ENCODE results near the gene UNG. TPM values are rescaled to one million over a fixed set of nuclear protein-coding genes. Genes with fewer than 3 reads are reported as not detected.

Gene UNG
- total RNA-seq, 4 donors from 2014 or later = 31.9 to 57.5 (median 46.9) TPM

DNA sequence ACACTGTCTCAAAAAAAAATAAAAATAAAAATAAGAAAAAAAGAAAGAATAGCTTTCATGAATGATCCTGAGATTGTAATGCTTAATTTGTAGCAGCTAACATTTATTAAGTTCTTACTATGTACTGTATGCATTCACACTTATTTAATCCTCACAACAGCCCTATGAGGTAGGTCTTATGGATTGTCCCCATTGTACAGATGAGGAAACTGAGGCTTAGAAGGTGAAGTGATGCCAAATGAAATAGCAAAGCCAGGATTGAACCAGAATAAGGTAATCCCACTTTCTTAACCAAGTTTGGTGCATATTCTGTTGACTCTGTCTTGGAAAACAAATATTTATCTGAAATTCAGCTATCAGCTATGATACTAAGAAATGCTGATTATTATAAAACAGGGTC lies 42.9 kb upstream of the UNG start:
- no peak overlapping the region for H3K4me3 ChIP-seq (ENCODE audit: low read depth, poor library complexity, severe bottlenecking)
- intact Hi-C loops (cut with DNase I; ENCODE audit: low total_unique reads) = no loop called here
- no peak for TF ChIP-seq POLR2A (IDR thresholded peaks at IDR 0.05)
- TF ChIP-seq, protein P1, sequence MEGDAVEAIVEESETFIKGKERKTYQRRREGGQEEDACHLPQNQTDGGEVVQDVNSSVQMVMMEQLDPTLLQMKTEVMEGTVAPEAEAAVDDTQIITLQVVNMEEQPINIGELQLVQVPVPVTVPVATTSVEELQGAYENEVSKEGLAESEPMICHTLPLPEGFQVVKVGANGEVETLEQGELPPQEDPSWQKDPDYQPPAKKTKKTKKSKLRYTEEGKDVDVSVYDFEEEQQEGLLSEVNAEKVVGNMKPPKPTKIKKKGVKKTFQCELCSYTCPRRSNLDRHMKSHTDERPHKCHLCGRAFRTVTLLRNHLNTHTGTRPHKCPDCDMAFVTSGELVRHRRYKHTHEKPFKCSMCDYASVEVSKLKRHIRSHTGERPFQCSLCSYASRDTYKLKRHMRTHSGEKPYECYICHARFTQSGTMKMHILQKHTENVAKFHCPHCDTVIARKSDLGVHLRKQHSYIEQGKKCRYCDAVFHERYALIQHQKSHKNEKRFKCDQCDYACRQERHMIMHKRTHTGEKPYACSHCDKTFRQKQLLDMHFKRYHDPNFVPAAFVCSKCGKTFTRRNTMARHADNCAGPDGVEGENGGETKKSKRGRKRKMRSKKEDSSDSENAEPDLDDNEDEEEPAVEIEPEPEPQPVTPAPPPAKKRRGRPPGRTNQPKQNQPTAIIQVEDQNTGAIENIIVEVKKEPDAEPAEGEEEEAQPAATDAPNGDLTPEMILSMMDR (IDR thresholded peaks at IDR 0.05) = no peak
- DNase-seq (ENCODE audit: low spot score in 2 of 2) = no peak

- intact Hi-C loops (cut with DNase I; ENCODE audit: low total_unique reads) = no loop called here
- WGBS, 2 donors = 79 to 87% methylated on average over 3 of the region's 3 CpGs
- TF ChIP-seq, protein P1 (IDR thresholded peaks at IDR 0.05) = no peak
- no peak for TF ChIP-seq POLR2A (IDR thresholded peaks at IDR 0.05)
- DNase-seq (ENCODE audit: low spot score in 2 of 2) = no peak
- no peak overlapping the region for H3K4me3 ChIP-seq (ENCODE audit: low read depth, poor library complexity, severe bottlenecking)
These were observed 40.5 kb upstream of the UNG start for GRCh38 chr12:109056891-109057290.

- 96% methylated on average over 1 of the region's 1 CpG for WGBS, 2 donors
- TF ChIP-seq, protein P1 (IDR thresholded peaks at IDR 0.05) = no peak
- no peak for TF ChIP-seq POLR2A (IDR thresholded peaks at IDR 0.05)
- no peak for DNase-seq (ENCODE audit: low spot score in 2 of 2)
- intact Hi-C loops (cut with DNase I; ENCODE audit: low total_unique reads) = no loop called here
- H3K4me3 ChIP-seq (ENCODE audit: low read depth, poor library complexity, severe bottlenecking) = no peak overlapping the region
These were observed 40.0 kb upstream of the UNG start for GRCh38 chr12:109057376-109057775.

DNA sequence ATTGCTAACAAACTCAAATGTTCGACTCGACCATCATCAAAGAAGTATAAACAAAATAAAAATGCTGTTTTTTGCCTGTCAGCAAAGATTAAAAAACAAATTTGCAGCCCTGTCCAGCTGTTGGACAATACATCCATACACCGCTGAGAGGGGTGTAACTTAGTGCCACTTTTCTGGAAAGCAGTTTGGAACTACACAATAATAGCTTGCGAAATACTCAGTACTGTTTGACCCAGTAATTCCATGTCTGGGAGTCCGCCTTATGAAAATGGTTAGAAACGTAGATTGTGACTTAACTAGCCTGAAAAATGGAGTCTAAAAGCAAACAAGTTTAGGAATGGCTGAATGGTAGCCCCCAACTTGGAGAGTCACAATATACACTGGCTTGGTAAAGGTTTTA lies 38.6 kb upstream of the UNG start:
- no peak overlapping the region for H3K4me3 ChIP-seq (ENCODE audit: low read depth, poor library complexity, severe bottlenecking)
- TF ChIP-seq, protein P1 (IDR thresholded peaks at IDR 0.05) = no peak
- no peak for TF ChIP-seq POLR2A (IDR thresholded peaks at IDR 0.05)
- DNase-seq (ENCODE audit: low spot score in 2 of 2) = no peak
- intact Hi-C loops (cut with DNase I; ENCODE audit: low total_unique reads) = no loop called here
- 95% methylated on average over 6 of the region's 6 CpGs for WGBS, 2 donors

DNA sequence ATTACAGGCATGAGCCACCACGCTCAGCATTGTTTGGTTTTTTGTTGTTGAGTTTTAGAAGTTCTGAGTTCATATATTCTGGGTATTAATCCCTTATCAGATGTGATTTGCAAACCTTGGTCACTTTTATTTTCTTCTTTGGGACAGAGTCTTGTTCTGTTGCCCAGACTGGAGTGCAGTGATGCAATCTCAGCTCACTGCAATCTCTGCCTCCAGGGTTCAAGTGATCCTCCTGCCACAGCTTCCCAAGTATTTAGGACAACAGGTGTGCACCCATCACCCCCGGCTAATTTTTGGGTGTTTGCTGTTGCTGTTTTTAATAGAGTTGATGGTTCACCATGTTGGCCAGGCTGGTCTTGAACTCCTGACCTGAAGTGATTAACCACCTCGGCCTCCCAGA lies 33.3 kb upstream of the UNG start:
- intact Hi-C loops (cut with DNase I; ENCODE audit: low total_unique reads) = no loop called here
- H3K4me3 ChIP-seq (ENCODE audit: low read depth, poor library complexity, severe bottlenecking) = no peak overlapping the region
- TF ChIP-seq POLR2A (IDR thresholded peaks at IDR 0.05) = no peak
- TF ChIP-seq, protein P1 (IDR thresholded peaks at IDR 0.05) = no peak
- 93 to 94% methylated on average over 3 of the region's 3 CpGs for WGBS, 2 donors
- DNase-seq (ENCODE audit: low spot score in 2 of 2) = no peak

GRCh38 chr12:109065154-109065852 lies 32.1 kb upstream of the UNG start:
- DNase-seq (ENCODE audit: low spot score in 2 of 2) = no peak
- WGBS, 2 donors = 93 to 95% methylated on average over 5 of the region's 5 CpGs
- intact Hi-C loops (cut with DNase I; ENCODE audit: low total_unique reads) = no loop called here
- TF ChIP-seq, protein P1 (IDR thresholded peaks at IDR 0.05) = no peak
- TF ChIP-seq POLR2A (IDR thresholded peaks at IDR 0.05) = no peak
- H3K4me3 ChIP-seq (ENCODE audit: low read depth, poor library complexity, severe bottlenecking) = no peak overlapping the region
